IMR-90 (cell line): ENCODE measurements around the gene BPIFB1. TPM values are rescaled to one million over a fixed set of nuclear protein-coding genes. Genes with fewer than 3 reads are reported as not detected.

Source experiments
- ATAC-seq: fragments of 200-7000 bp; cut with Tn5 transposase; 2 replicates; pipeline ENCODE4 v1.9.1; 2020; ENCODE audit warnings: low read depth, mild to moderate bottlenecking, moderate library complexity
- BruUV-seq: library from RNA; stranded (reverse); fragments of 400-500 nt; replicated peaks from 2 replicates; lab custom pipeline; 2021; lab: Mats Ljungman, UMichigan
- CTCF ChIA-PET: fragments of 300-600 bp; formaldehyde crosslinking; extraction: SDS; loops from one replicate; lab custom pipeline; 2021; ENCODE audit warnings: antibody characterized with exemption; lab: Yijun Ruan, JAX
- POLR2A ChIA-PET: fragments of 300-600 bp; sonication (Branson Sonifier 250); formaldehyde crosslinking; loops from one replicate; lab custom pipeline; 2022; ENCODE audit warnings: antibody characterized with exemption; ENCODE audit not compliant: unreplicated experiment; lab: Charles Lee
- DNase-seq: peaks from one replicate; pipeline ENCODE4 v3.0.0; 2013
- H2AFZ ChIP-seq: replicated peaks from 2 replicates; pipeline ENCODE3; 2013; ENCODE audit warnings: low read length, mild to moderate bottlenecking; ENCODE audit not compliant: poor library complexity
- H2AK5ac ChIP-seq: 2 replicates; pipeline ENCODE4 v1.6.1; 2013; ENCODE audit warnings: low read depth, low read length, inconsistent platforms
- H2AK9ac ChIP-seq: replicated peaks from 2 replicates; pipeline ENCODE3; 2013; ENCODE audit warnings: mild to moderate bottlenecking, low read depth, low read length, moderate library complexity; ENCODE audit not compliant: poor library complexity
- H2BK120ac ChIP-seq: 2 replicates; pipeline ENCODE4 v1.6.1; 2013; ENCODE audit warnings: low read depth, low read length, inconsistent platforms
- H2BK15ac ChIP-seq: 3 replicates; pipeline ENCODE4 v1.6.1; 2013; ENCODE audit warnings: low read depth, low read length, inconsistent platforms
- H2BK20ac ChIP-seq: 2 replicates; pipeline ENCODE4 v1.6.1; 2013; ENCODE audit warnings: low read depth, mild to moderate bottlenecking, inconsistent platforms, low read length, moderate library complexity
- H2BK5ac ChIP-seq: 2 replicates; pipeline ENCODE4 v1.6.1; 2013; ENCODE audit warnings: mild to moderate bottlenecking, low read depth, low read length, inconsistent platforms; ENCODE audit not compliant: poor library complexity, severe bottlenecking
- H3K14ac ChIP-seq: replicated peaks from 2 replicates; pipeline ENCODE4 v1.6.1; 2013; ENCODE audit warnings: low read depth, low read length, inconsistent platforms
- H3K18ac ChIP-seq: 2 replicates; pipeline ENCODE4 v1.6.1; 2013; ENCODE audit warnings: low read depth, low read length, control low read depth
- H3K23ac ChIP-seq: 2 replicates; pipeline ENCODE4 v1.6.1; 2013; ENCODE audit warnings: low read depth, low read length, inconsistent platforms
- H3K27ac ChIP-seq: 2 replicates; pipeline ENCODE4 v1.5.1; 2013; ENCODE audit warnings: mild to moderate bottlenecking, control low read depth, low read length; ENCODE audit not compliant: insufficient read depth
- H3K27me3 ChIP-seq: 2 replicates; pipeline ENCODE4 v1.6.1; 2013; ENCODE audit warnings: low read length; ENCODE audit not compliant: control insufficient read depth, insufficient read depth
- H3K36me3 ChIP-seq: 2 replicates; pipeline ENCODE4 v1.6.1; 2013; ENCODE audit warnings: low read length, mixed read lengths; ENCODE audit not compliant: control insufficient read depth, insufficient read depth
- H3K4ac ChIP-seq: 2 replicates; pipeline ENCODE4 v1.6.1; 2013; ENCODE audit warnings: low read depth, low read length, inconsistent platforms
- H3K4me1 ChIP-seq: 2 replicates; pipeline ENCODE4 v1.6.1; 2013; ENCODE audit warnings: low read length, mixed read lengths; ENCODE audit not compliant: control insufficient read depth, insufficient read depth
- H3K4me2 ChIP-seq: 2 replicates; pipeline ENCODE4 v1.6.1; 2013; ENCODE audit warnings: low read depth, mild to moderate bottlenecking, control low read depth, low read length, moderate library complexity
- H3K4me3 ChIP-seq: 2 replicates; pipeline ENCODE4 v1.5.1; 2013; ENCODE audit warnings: low read depth, mild to moderate bottlenecking, control low read depth, low read length, moderate library complexity; ENCODE audit not compliant: insufficient read depth
- H3K56ac ChIP-seq: 2 replicates; pipeline ENCODE4 v1.6.1; 2013; ENCODE audit warnings: low read length, inconsistent platforms; ENCODE audit not compliant: insufficient read depth; ENCODE audit errors: extremely low read depth
- H3K79me1 ChIP-seq, 2 experiments: 2 replicates each; pipeline ENCODE4 v1.6.1; 2013; ENCODE audit warnings: low read length in 2 of 2, inconsistent platforms in 1 of 2, low read depth in 1 of 2
- H3K9ac ChIP-seq: 2 replicates; pipeline ENCODE4 v1.6.1; 2013; ENCODE audit warnings: low read depth, low read length, control low read depth
- H3K9me1 ChIP-seq: 2 replicates; pipeline ENCODE4 v1.6.1; 2013; ENCODE audit warnings: low read length, inconsistent platforms; ENCODE audit not compliant: insufficient read depth
- H3K9me3 ChIP-seq: 2 replicates; pipeline ENCODE4 v1.6.1; 2013; ENCODE audit warnings: low read length; ENCODE audit not compliant: control insufficient read depth, insufficient read depth
- H4K20me1 ChIP-seq: 2 replicates; pipeline ENCODE4 v1.6.1; 2013; ENCODE audit warnings: low read length, inconsistent platforms; ENCODE audit not compliant: insufficient read depth
- H4K5ac ChIP-seq: 2 replicates; pipeline ENCODE4 v1.6.1; 2013; ENCODE audit warnings: mild to moderate bottlenecking, low read depth, low read length, control low read depth
- H4K8ac ChIP-seq, 2 experiments: 2 replicates each; pipeline ENCODE4 v1.6.1; 2013; ENCODE audit warnings: low read depth in 2 of 2, low read length in 2 of 2, control low read depth in 1 of 2, inconsistent platforms in 1 of 2
- H4K91ac ChIP-seq: 2 replicates; pipeline ENCODE4 v1.6.1; 2013; ENCODE audit warnings: low read depth, low read length, inconsistent platforms; ENCODE audit not compliant: insufficient read depth
- BHLHE40 ChIP-seq: fragments of 150-350 bp; IDR thresholded peaks from 2 replicates; pipeline ENCODE4 v1.6.1; 2016; ENCODE audit warnings: mild to moderate bottlenecking, low read depth, low read length
- CEBPB ChIP-seq: IDR thresholded peaks from 2 replicates; pipeline ENCODE4 v1.6.1; 2012; ENCODE audit warnings: low read depth, low read length, improper control_type of control experiment
- FOS ChIP-seq: fragments of 150-350 bp; IDR thresholded peaks from 2 replicates; pipeline ENCODE4 v1.6.1; 2016; ENCODE audit warnings: low read depth, low read length
- MAFK ChIP-seq: IDR thresholded peaks from 2 replicates; pipeline ENCODE4 v1.6.1; 2012; ENCODE audit warnings: low read depth, low read length, improper control_type of control experiment
- MAZ ChIP-seq: IDR thresholded peaks from 2 replicates; pipeline ENCODE4 v1.6.1; 2012; ENCODE audit warnings: low read depth, mild to moderate bottlenecking, low read length, improper control_type of control experiment, moderate library complexity, borderline replicate concordance
- MXI1 ChIP-seq: IDR thresholded peaks from 2 replicates; pipeline ENCODE4 v1.6.1; 2012; ENCODE audit warnings: low read depth, mild to moderate bottlenecking, low read length, moderate library complexity, borderline replicate concordance
- RAD21 ChIP-seq: IDR thresholded peaks from 2 replicates; pipeline ENCODE4 v1.6.1; 2012; ENCODE audit warnings: low read length, improper control_type of control experiment
- RCOR1 ChIP-seq: IDR thresholded peaks from 2 replicates; pipeline ENCODE4 v1.6.1; 2012; ENCODE audit warnings: mild to moderate bottlenecking, low read length, improper control_type of control experiment; ENCODE audit not compliant: insufficient replicate concordance
- SMC3 ChIP-seq: fragments of 150-350 bp; IDR thresholded peaks from 2 replicates; pipeline ENCODE4 v1.6.1; 2016; ENCODE audit warnings: low read depth, mild to moderate bottlenecking, antibody characterized with exemption, low read length, moderate library complexity
- USF2 ChIP-seq: fragments of 150-350 bp; IDR thresholded peaks from 2 replicates; pipeline ENCODE4 v1.6.1; 2017; ENCODE audit warnings: mild to moderate bottlenecking, antibody characterized with exemption, low read length, low read depth
- WGBS, 2 experiments: methylation state at CpG; one replicate each; pipeline versions ENCODE4 v1.1.5 to v1.1.7; 2013; ENCODE audit warnings: missing lambda C conversion rate in 2 of 2; ENCODE audit not compliant: insufficient read length in 1 of 2; ENCODE audit errors: extremely low coverage in 2 of 2; 5-methylcytosine and 5-hydroxymethylcytosine counted together
- dilution Hi-C: fragments of 300-500 bp; cut with HindIII; formaldehyde crosslinking; loops from one replicate; pipeline ENCODE4 v1.14.3; 2018; ENCODE audit warnings: low sequenced_read_pairs; ENCODE audit not compliant: unreplicated experiment
- in situ Hi-C: fragments of 300-500 bp; cut with MboI; formaldehyde crosslinking; loops from 3 replicates; pipeline ENCODE4 v1.14.3; 2019; ENCODE audit warnings: low sequenced_read_pairs, inconsistent platforms, mixed read lengths
- intact Hi-C: fragments of 100-400 bp; cut with micrococcal nuclease; formaldehyde crosslinking; loops from 2 replicates; pipeline ENCODE4 v1.10.0; 2022
- polyA plus RNA-seq, 3 experiments: library from polyadenylated mRNA; depleted of rRNA; stranded (reverse); fragments of >200 nt; gene quantifications; 2 replicates each; pipeline ENCODE4 v1.2.3, GENCODE V29; 2012; ENCODE audit warnings: low replicate concordance in 1 of 3
- total RNA-seq: library from RNA; depleted of rRNA; stranded (reverse); fragments of >200 nt; gene quantifications from 2 replicates; pipeline ENCODE4 v1.2.3, GENCODE V29; 2012
- TF ChIP-seq, protein P1 (sequence below): fragments of 150-350 bp; IDR thresholded peaks from 2 replicates; pipeline ENCODE4 v1.6.1; 2016; ENCODE audit warnings: low read depth, mild to moderate bottlenecking, low read length, moderate library complexity, borderline replicate concordance
- TF ChIP-seq, protein P2 (sequence below): conservative IDR thresholded peaks from 2 replicates; pipeline ENCODE4 v1.5.1; 2012; ENCODE audit warnings: mild to moderate bottlenecking, low read depth, low read length, improper control_type of control experiment

The BPIFB1 gene
- total and polyA plus RNA-seq, 2 of the 4 experiments (the other 2 are of a cell fraction) = not detected

DNA sequence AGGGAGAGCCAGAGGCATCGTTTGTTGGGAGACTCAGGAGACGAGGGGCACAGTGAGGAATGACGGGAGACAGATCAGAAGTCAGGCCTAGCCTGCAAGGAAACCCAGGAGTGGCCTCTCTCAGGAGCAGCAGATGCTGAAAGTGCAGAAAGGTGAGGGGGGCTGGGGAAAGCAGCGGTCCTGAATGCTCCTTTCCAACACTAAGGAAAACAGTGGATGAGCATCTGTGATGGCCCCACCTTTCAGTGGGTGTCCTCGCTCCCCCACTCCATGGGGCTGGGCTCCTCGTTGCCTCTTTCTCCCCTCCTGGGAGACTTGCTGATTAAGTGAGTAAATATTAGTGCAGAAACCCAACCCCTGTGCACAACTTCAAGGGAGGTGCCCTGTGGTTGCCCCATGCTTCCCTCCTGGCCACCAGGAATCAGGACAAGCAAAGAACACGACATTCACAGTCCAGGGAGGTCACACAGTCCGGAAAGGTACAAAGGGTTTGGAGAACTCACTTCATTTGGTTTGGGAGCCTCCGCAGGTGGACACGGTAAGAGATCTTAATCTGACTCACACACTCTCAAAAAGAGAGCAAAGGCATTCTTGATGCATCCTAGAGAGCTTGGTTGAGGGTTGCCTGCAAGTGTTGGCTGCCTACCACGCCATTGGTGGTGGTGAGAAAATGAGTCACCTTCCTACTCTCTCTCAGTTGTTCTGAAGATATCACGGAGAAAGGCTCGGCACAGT lies 9.7 kb upstream of the BPIFB1 start:
- H3K27me3 ChIP-seq = peaks cover 20% of the 10 kb centered on the region
- DNase-seq = no peak

More for the DNA sequence above, 9.7 kb upstream of the BPIFB1 start:
- no peak overlapping the region for H3K18ac ChIP-seq
- WGBS, 2 experiments = 33% methylated on average over 4 of the region's 13 CpGs; no CpG with 5 or more reads in 1 of the 2 experiments
- no peaks in the 10 kb centered on the region for H3K9me1 ChIP-seq
- no peak overlapping the region for H3K4me2 ChIP-seq
- no peak overlapping the region for H2BK120ac ChIP-seq
- TF ChIP-seq MAFK = no peak
- TF ChIP-seq USF2 = no peak
- no peak for TF ChIP-seq RCOR1
- TF ChIP-seq, protein P1, sequence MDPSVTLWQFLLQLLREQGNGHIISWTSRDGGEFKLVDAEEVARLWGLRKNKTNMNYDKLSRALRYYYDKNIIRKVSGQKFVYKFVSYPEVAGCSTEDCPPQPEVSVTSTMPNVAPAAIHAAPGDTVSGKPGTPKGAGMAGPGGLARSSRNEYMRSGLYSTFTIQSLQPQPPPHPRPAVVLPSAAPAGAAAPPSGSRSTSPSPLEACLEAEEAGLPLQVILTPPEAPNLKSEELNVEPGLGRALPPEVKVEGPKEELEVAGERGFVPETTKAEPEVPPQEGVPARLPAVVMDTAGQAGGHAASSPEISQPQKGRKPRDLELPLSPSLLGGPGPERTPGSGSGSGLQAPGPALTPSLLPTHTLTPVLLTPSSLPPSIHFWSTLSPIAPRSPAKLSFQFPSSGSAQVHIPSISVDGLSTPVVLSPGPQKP = no peak
- no peak for TF ChIP-seq CEBPB
- no peak for TF ChIP-seq SMC3
- TF ChIP-seq RAD21 = no peak
- TF ChIP-seq BHLHE40 = no peak
- TF ChIP-seq MXI1 = no peak
- no peak for TF ChIP-seq FOS
- TF ChIP-seq, protein P2, sequence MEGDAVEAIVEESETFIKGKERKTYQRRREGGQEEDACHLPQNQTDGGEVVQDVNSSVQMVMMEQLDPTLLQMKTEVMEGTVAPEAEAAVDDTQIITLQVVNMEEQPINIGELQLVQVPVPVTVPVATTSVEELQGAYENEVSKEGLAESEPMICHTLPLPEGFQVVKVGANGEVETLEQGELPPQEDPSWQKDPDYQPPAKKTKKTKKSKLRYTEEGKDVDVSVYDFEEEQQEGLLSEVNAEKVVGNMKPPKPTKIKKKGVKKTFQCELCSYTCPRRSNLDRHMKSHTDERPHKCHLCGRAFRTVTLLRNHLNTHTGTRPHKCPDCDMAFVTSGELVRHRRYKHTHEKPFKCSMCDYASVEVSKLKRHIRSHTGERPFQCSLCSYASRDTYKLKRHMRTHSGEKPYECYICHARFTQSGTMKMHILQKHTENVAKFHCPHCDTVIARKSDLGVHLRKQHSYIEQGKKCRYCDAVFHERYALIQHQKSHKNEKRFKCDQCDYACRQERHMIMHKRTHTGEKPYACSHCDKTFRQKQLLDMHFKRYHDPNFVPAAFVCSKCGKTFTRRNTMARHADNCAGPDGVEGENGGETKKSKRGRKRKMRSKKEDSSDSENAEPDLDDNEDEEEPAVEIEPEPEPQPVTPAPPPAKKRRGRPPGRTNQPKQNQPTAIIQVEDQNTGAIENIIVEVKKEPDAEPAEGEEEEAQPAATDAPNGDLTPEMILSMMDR = no peak
- no peak for TF ChIP-seq MAZ
- no peak overlapping the region for H3K14ac ChIP-seq
- dilution Hi-C loops (no loop called here), intact Hi-C loops (no loop called here), in situ Hi-C loops (no loop called here)
- no peaks in the 10 kb centered on the region for H3K36me3 ChIP-seq
- no peaks in the 10 kb centered on the region for H3K9me3 ChIP-seq
- H2BK15ac ChIP-seq = no peak overlapping the region
- no peak overlapping the region for H2AK9ac ChIP-seq
- H3K4me1 ChIP-seq = no peaks in the 10 kb centered on the region
- no peak overlapping the region for H3K4ac ChIP-seq
- H3K9ac ChIP-seq = no peak overlapping the region
- no peak overlapping the region for H2BK5ac ChIP-seq
- H3K56ac ChIP-seq = no peak overlapping the region
- no peaks in the 10 kb centered on the region for H3K79me1 ChIP-seq
- no peak overlapping the region for H3K23ac ChIP-seq
- ATAC-seq = no peak
- BruUV-seq = no TSS peak
- no peak overlapping the region for H4K8ac ChIP-seq
- H4K91ac ChIP-seq = no peak overlapping the region
- H3K27ac ChIP-seq = no peak overlapping the region
- ChIA-PET POLR2A (no interaction called here), CTCF (no interaction called here)
- H4K20me1 ChIP-seq = no peaks in the 10 kb centered on the region
- H2AK5ac ChIP-seq = no peak overlapping the region
- H3K4me3 ChIP-seq = no peak overlapping the region
- no peak overlapping the region for H4K5ac ChIP-seq
- no peak overlapping the region for H2AFZ ChIP-seq
- H2BK20ac ChIP-seq = no peak overlapping the region
